Measurements from ENCODE around the gene LRRC4B.

DNA sequence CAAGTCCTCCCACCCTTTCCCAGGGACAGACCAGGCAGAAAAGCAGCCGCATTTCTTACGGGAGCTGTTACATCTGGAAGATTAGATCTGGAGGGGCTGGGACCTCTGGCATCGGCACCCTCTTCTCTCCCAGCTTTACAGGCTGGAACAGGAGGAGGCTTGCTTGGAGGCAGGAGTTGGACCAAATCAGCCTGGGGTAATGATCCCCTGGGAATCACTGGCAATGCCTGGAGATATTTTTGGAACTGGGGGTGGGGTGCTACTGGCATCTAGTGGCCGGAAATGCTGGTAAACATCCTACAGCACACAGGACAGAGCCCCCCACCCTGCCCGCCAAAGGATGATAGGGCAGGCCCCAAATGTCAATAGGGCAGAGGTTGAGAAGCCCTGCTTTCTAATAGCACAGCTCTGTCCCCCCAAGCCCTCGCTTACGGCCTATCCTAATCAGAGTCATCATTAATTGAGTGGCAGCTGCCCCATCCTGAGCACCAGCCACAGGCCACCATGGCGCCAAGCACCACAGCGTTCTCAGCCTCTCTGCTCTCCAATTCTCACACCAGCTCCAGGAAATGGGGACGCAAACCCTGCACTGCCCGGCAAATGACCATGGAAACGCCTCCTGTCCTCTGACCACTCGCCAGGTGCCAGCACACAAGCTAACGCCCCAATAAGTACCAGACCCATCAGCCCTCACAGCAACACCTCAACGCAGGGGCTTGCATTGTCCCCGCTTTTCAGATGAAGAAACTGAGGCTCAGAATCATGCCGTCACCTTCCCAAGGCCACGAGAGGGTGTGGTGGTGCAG, 20.6 kb downstream of the LRRC4B start:
- TF ChIP-seq, protein P1, sequence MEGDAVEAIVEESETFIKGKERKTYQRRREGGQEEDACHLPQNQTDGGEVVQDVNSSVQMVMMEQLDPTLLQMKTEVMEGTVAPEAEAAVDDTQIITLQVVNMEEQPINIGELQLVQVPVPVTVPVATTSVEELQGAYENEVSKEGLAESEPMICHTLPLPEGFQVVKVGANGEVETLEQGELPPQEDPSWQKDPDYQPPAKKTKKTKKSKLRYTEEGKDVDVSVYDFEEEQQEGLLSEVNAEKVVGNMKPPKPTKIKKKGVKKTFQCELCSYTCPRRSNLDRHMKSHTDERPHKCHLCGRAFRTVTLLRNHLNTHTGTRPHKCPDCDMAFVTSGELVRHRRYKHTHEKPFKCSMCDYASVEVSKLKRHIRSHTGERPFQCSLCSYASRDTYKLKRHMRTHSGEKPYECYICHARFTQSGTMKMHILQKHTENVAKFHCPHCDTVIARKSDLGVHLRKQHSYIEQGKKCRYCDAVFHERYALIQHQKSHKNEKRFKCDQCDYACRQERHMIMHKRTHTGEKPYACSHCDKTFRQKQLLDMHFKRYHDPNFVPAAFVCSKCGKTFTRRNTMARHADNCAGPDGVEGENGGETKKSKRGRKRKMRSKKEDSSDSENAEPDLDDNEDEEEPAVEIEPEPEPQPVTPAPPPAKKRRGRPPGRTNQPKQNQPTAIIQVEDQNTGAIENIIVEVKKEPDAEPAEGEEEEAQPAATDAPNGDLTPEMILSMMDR (IDR thresholded peaks at IDR 0.05), result no peak
- TF ChIP-seq EP300 (IDR thresholded peaks at IDR 0.05) (no peak), POLR2A (IDR thresholded peaks at IDR 0.05) (no peak)
